Esophagus squamous epithelium (tissue), 4 donors: ENCODE results near the gene DGAT2.

Experiments
- POLR2A ChIP-seq, 4 donors: fragments of 450-650 bp; IDR thresholded peaks; one replicate each; pipeline ENCODE4 v1.6.1; 2017; ENCODE audit warnings: antibody characterized with exemption in 4 of 4, mild to moderate bottlenecking in 4 of 4, moderate library complexity in 3 of 4
- TF ChIP-seq, protein P1 (sequence below), 6 experiments: fragments of 450-650 bp in 4 of 6; fragments of 200-600 bp in 2 of 6; sonication (generic) in 2 of 6; IDR thresholded peaks; one replicate each; pipeline ENCODE4 v1.5.1; 2016 to 2019; ENCODE audit warnings: antibody characterized with exemption in 6 of 6, mild to moderate bottlenecking in 4 of 6, moderate library complexity in 4 of 6

DNA sequence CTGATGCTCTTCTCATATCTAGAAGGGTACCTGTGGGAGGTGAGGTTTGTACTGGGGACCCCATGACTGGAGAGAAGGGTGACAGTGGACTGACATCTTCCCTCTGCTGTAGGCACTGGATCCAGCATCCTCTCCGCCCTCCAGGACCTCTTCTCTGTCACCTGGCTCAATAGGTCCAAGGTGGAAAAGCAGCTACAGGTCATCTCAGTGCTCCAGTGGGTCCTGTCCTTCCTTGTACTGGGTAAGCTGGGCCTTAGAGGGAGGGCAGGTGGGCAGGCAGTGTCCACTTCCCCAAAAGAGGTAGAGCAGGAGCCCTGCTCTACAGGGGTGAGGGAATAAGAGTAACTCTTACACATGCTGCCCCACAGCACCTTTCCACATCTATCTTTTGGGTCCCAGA lies 15.9 kb downstream of the DGAT2 start:
- no peak for TF ChIP-seq POLR2A (IDR thresholded peaks at IDR 0.05)
- TF ChIP-seq, protein P1, sequence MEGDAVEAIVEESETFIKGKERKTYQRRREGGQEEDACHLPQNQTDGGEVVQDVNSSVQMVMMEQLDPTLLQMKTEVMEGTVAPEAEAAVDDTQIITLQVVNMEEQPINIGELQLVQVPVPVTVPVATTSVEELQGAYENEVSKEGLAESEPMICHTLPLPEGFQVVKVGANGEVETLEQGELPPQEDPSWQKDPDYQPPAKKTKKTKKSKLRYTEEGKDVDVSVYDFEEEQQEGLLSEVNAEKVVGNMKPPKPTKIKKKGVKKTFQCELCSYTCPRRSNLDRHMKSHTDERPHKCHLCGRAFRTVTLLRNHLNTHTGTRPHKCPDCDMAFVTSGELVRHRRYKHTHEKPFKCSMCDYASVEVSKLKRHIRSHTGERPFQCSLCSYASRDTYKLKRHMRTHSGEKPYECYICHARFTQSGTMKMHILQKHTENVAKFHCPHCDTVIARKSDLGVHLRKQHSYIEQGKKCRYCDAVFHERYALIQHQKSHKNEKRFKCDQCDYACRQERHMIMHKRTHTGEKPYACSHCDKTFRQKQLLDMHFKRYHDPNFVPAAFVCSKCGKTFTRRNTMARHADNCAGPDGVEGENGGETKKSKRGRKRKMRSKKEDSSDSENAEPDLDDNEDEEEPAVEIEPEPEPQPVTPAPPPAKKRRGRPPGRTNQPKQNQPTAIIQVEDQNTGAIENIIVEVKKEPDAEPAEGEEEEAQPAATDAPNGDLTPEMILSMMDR (IDR thresholded peaks at IDR 0.05): no peak
